Breast epithelium (tissue), 4 donors: ENCODE data around the gene FAM168A. TPM values are rescaled to one million over a fixed set of nuclear protein-coding genes. Genes with fewer than 3 reads are reported as not detected.
"Not testable (repeated sequence)": the region's sequence is repeated elsewhere in the genome, so short reads cannot be mapped to it uniquely, and the experiment has no call there.

ENCODE experiments used
- DNase-seq, 2 donors: peaks; one replicate each; pipeline ENCODE4 v3.0.0-alpha.2; 2019; ENCODE audit warnings: low spot score in 2 of 2
- H3K27ac ChIP-seq, 2 donors: fragments of 200-600 bp; sonication (generic) in 1 of 2; one replicate each; pipeline ENCODE4 v1.5.1; 2016 to 2019; ENCODE audit warnings: mild to moderate bottlenecking in 1 of 2
- H3K27me3 ChIP-seq, 2 donors: fragments of 200-600 bp; sonication (generic) in 1 of 2; one replicate each; pipeline versions ENCODE4 v1.5.1 to v1.6.0; 2017 to 2019; ENCODE audit warnings: control low read depth in 1 of 2, mild to moderate bottlenecking in 1 of 2
- H3K36me3 ChIP-seq: fragments of 200-600 bp; one replicate; pipeline ENCODE4 v1.5.1; 2019
- H3K4me1 ChIP-seq, 2 donors: fragments of 200-600 bp; sonication (generic); one replicate each; pipeline ENCODE4 v1.5.1; 2016 to 2019; ENCODE audit warnings: control low read depth in 1 of 2
- H3K4me3 ChIP-seq, 3 donors: fragments of 200-600 bp; sonication (generic); 1 replicate in 2 of 3; 2 replicates in 1 of 3; pipeline ENCODE4 v1.5.1; 2016 to 2019; ENCODE audit warnings: mild to moderate bottlenecking in 3 of 3, moderate library complexity in 2 of 3
- H3K9me3 ChIP-seq, 2 donors: fragments of 200-600 bp; sonication (generic) in 1 of 2; one replicate each; pipeline ENCODE4 v1.5.1; 2016 to 2019; ENCODE audit warnings: control low read depth in 1 of 2
- POLR2A ChIP-seq: fragments of 450-650 bp; IDR thresholded peaks from one replicate; pipeline ENCODE4 v1.6.1; 2016; ENCODE audit warnings: antibody characterized with exemption, mild to moderate bottlenecking, moderate library complexity
- POLR2AphosphoS5 ChIP-seq, 3 donors: sonication (generic); formaldehyde crosslinking; IDR thresholded peaks; one replicate each; pipeline ENCODE4 v1.6.1; 2017; ENCODE audit warnings: antibody characterized with exemption in 3 of 3
- intact Hi-C: fragments of 100-400 bp; cut with DNase I; formaldehyde crosslinking; loops from one replicate; pipeline ENCODE4 v1.15.1; 2023; ENCODE audit warnings: low total_unique reads
- total RNA-seq, 3 donors: library from RNA; depleted of rRNA; stranded (reverse); fragments of >200 nt; gene quantifications; one replicate each; pipeline ENCODE4 v1.1.0, GENCODE V29; 2016
- TF ChIP-seq, protein P1 (sequence below), 3 donors: fragments of 450-650 bp; IDR thresholded peaks; one replicate each; pipeline ENCODE4 v1.5.1; 2016 to 2017; ENCODE audit warnings: antibody characterized with exemption in 3 of 3, mild to moderate bottlenecking in 3 of 3, moderate library complexity in 3 of 3

Gene FAM168A
- total RNA-seq, 3 donors from 2014 or later, result 26.5 to 41.9 (median 28.8) TPM

DNA sequence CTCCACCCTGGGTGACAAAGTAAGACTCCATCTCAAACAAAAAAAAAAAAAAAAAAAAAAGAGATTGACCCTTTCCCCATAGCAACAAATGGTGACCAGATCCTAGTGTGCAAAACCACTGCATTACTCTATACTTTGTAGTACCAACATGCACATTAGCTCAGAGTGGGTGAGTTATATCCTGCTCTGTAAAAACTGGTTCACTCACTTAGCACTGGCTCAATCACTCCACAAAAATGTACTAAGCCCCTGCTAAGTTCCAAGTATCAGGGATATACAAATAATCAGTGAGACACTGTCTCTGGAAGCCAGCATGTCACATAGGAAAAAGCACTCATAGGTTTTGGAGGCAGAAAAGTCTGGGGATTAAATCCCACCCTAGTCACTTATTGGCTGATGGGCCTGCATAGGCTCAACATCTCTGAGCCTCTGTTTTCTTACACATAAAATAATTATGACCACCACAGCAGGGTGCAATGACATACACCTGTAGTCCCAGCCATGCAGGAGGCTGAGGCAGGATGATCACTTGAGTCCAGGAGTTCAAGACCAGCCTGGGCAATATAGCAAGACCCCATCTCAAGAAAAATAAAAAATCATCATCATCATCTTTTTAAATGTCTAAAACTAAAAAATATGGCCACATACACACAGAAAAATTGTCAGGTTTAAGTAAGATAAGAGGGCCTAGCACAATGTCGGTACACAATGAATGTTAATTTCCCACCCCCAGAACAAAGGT lies 11.9 kb downstream of the FAM168A start:
- no peaks in the 10 kb centered on the region for H3K4me1 ChIP-seq
- intact Hi-C loops, result no loop called here
- TF ChIP-seq POLR2AphosphoS5 (IDR thresholded peaks at IDR 0.05), result no peak
- TF ChIP-seq, protein P1, sequence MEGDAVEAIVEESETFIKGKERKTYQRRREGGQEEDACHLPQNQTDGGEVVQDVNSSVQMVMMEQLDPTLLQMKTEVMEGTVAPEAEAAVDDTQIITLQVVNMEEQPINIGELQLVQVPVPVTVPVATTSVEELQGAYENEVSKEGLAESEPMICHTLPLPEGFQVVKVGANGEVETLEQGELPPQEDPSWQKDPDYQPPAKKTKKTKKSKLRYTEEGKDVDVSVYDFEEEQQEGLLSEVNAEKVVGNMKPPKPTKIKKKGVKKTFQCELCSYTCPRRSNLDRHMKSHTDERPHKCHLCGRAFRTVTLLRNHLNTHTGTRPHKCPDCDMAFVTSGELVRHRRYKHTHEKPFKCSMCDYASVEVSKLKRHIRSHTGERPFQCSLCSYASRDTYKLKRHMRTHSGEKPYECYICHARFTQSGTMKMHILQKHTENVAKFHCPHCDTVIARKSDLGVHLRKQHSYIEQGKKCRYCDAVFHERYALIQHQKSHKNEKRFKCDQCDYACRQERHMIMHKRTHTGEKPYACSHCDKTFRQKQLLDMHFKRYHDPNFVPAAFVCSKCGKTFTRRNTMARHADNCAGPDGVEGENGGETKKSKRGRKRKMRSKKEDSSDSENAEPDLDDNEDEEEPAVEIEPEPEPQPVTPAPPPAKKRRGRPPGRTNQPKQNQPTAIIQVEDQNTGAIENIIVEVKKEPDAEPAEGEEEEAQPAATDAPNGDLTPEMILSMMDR (IDR thresholded peaks at IDR 0.05), result no peak
- no peak for TF ChIP-seq POLR2A
- no peak overlapping the region for H3K27ac ChIP-seq
- no peaks in the 10 kb centered on the region for H3K27me3 ChIP-seq
- no peaks in the 10 kb centered on the region for H3K36me3 ChIP-seq
- H3K9me3 ChIP-seq, result no peaks in the 10 kb centered on the region
- DNase-seq, result no peak
- H3K4me3 ChIP-seq, result no peak overlapping the region

DNA sequence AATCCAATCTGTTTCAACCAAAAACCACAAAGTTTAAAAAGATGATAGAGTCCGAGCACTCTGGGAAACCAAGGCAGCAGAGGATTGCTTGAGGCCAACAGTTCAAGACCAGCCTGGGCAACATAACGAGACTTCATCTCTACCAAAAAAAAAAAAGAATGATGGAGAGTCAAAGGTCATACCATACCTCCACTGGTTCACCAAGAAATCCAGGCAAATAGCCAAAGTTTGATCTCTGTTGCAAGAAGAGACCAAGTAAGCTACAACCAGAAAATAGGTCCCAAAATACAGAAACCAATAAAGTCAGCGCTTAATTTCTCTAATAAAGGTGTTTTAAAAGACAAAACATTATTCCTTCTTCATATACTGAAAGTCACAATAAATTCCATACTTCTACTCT lies 13.1 kb downstream of the FAM168A start:
- Histone ChIP-seq H3K27me3 (no peaks in the 10 kb centered on the region), H3K27ac (no peak overlapping the region), H3K36me3 (no peaks in the 10 kb centered on the region), H3K4me1 (no peaks in the 10 kb centered on the region), H3K4me3 (no peak overlapping the region), H3K9me3 (no peaks in the 10 kb centered on the region)
- TF ChIP-seq POLR2AphosphoS5 (IDR thresholded peaks at IDR 0.05) (no peak), POLR2A (no peak)
- intact Hi-C loops, result no loop called here
- no peak for DNase-seq

DNA sequence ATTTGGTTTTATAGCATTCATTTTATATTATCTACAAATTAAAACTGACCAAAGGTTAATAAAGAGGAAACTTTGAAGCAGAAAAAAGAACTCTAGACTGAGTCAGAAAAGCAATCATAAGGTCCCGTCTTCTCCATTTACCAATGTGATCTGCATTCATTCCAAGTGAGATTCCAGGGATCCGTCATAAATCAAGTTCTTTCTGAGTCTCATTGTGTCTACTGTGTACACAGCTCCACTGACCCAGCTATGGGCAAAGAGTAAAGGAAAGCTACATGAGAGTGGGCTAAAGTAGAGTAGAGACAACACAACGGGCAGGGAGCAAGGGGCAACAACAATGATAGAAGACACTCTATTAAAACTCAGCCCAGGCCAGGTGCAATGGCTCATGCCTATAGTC lies 15.3 kb downstream of the FAM168A start:
- H3K4me3 ChIP-seq, result no peak overlapping the region
- no peaks in the 10 kb centered on the region for H3K4me1 ChIP-seq
- no peaks in the 10 kb centered on the region for H3K36me3 ChIP-seq
- no peak overlapping the region for H3K27ac ChIP-seq
- no peaks in the 10 kb centered on the region for H3K27me3 ChIP-seq
- intact Hi-C loops, result no loop called here
- H3K9me3 ChIP-seq, result no peaks in the 10 kb centered on the region
- no peak for DNase-seq
- TF ChIP-seq, protein P1 (IDR thresholded peaks at IDR 0.05), result no peak
- TF ChIP-seq POLR2A (no peak), POLR2AphosphoS5 (IDR thresholded peaks at IDR 0.05) (no peak)

DNA sequence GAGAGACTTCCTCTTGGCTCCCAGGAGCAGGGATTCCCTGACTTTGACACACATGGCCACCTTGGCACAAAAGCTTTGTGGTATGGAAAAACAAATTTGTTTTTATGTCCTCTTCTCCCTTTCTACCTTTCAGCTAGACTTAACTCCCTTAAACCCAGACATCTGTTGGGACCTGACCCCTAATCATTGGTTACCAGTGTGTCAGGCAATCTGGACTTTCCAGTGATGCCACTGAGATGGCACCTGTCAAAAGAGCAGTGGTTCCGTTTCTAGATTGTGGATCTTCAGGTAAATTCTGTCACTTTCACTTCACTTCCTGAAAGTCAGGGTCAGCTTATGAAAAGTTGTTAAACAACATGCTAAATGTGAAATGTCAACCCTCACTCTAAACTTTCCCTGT lies 17.2 kb downstream of the FAM168A start:
- H3K4me1 ChIP-seq, intact Hi-C loops, H3K36me3 ChIP-seq, H3K4me3 ChIP-seq, H3K9me3 ChIP-seq, DNase-seq, H3K27me3 ChIP-seq: not testable (repeated sequence)
- peak overlapping the region in 1 of 2 donors; percentile 33 for H3K27ac ChIP-seq

DNA sequence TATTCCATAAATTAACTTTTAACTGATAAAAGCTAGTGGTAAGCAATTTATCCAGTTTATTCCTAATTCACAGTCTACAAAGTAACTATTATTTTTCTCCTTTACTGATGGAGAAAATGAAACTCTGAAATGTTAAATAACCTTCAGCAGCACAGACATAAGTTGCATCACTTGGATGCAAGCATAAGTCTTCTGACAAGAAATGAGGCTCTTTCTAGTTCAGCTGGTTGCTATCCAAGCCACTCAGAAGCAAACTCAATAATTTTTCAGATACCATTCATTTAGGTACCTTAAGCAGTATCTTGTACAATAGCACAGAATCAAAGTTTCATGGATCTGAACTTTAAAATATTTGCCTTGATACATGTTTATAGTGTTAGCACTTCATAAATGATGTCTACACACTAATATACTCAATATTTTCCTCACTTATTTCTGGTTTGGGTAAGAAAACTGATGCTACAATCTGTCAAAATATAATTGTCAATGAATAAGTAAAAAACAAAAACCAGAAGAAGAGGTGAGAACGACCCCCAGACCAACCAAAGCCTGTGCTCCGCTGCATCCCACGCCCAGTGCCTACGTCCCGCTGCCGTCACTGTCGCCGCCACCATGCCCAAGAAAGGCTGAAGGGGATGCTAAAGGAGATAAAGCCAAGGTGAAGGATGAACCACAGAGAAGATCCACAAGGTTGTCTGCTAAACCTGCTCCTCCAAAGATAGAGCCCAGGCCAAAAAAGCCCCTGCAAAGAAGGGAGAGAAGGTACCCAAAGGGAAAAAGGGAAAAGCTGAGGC lies 18.1 kb downstream of the FAM168A start:
- peak overlapping the region in 1 of 2 donors; percentile 33 for H3K27ac ChIP-seq
- no peaks in the 10 kb centered on the region for H3K27me3 ChIP-seq
- H3K36me3 ChIP-seq, result no peaks in the 10 kb centered on the region
- no peaks in the 10 kb centered on the region for H3K4me1 ChIP-seq
- intact Hi-C loops, result loop anchor here (2.0 kb wide), 1 partner anchor 61 kb away; no protein-coding TSS in a partner anchor
- no peak for TF ChIP-seq POLR2AphosphoS5 (IDR thresholded peaks at IDR 0.05)
- no peak for TF ChIP-seq POLR2A
- TF ChIP-seq, protein P1 (IDR thresholded peaks at IDR 0.05), result no peak
- no peak for DNase-seq
- no peak overlapping the region for H3K4me3 ChIP-seq
- H3K9me3 ChIP-seq, result no peaks in the 10 kb centered on the region
